ENCODE measurements around the gene MAGI3. TPM values are rescaled to one million over a fixed set of nuclear protein-coding genes. Genes with fewer than 3 reads are reported as not detected.

Gene MAGI3
- total RNA-seq, 1 donor from 2014 or later = 1.0 TPM

DNA sequence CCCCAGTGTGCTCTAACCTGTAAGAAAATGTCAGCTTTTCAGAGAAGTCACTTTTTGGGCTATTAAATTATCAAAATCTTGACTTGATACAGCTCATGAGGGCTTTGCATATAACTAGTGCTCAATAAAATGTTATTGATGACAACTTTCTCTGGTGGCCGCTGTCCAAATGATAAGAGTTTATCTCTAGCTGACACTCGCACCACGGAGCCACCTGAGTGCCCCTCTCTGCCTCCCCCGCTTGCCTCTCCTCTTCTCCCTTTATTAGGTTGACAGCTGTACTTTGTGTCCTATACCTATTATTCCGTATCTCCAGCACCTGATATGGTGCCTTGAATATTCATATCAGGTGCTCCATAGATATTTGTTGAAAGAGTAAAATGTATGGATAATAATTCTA, 286.2 kb downstream of the MAGI3 start:
- H3K9me3 Mint-ChIP-seq = no peaks in the 10 kb centered on the region
- H3K36me3 Mint-ChIP-seq (ENCODE audit: low read depth) = no peaks in the 10 kb centered on the region
- no peak for TF ChIP-seq CTCF (IDR thresholded peaks at IDR 0.05)
- H3K4me3 Mint-ChIP-seq = no peak overlapping the region
- H3K27ac Mint-ChIP-seq = no peak overlapping the region
- intact Hi-C loops (cut with micrococcal nuclease) = no loop called here
- POLR2A ChIA-PET = no interaction called here
- no peaks in the 10 kb centered on the region for H3K4me1 Mint-ChIP-seq
- no peaks in the 10 kb centered on the region for H3K27me3 Mint-ChIP-seq
- CTCF ChIA-PET = interaction anchor here (1.1 to 1.3 kb wide), 2 partner anchors 536 to 961 kb away, joined by 3 read pairs; no protein-coding TSS in a partner anchor
- DNase-seq = no peak
- ATAC-seq (ENCODE audit: low read depth) = no peak

DNA sequence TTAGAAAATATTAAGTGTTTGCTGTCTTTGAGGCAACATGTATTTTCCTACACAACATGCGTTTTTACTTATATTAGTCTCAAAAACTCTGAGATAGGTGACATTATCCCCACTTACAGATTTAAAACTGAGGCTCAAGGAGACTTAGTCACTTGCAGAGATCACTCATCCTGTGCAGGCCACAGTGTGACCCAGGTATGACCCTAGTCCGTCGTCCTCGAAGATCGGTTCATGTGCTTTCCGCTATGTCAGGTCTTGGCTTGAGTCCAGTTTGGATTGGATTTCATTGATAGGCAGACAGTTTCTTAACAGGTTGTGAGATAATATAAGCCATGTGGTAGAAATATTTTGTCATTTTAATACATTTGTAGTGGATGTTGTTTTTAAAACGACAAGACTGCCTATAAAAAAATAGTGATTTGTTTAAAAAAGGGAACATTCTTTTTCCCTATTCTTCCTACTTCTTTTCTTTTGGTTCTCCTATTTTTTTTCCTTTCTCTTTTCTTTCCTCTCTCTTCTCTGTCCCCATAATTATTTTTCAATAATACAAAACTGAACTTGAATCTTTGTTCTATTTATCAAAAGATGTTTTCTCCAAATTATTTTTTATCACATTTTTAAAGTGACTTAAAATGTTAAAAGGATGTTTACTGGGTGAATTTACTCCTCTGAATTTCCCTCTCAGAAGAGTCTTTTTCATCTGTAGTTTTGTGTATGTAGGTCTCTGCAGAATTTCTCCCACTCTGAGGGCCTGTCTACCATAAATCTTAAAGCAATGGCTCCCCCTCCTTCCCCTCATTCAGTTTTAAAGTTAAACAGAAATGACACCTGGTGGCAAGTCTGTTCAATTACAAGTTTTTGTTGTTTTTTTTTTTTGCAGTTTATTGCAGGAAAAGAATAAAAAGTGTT, 287.2 kb downstream of the MAGI3 start:
- no peak for DNase-seq
- H3K9me3 Mint-ChIP-seq = no peaks in the 10 kb centered on the region
- no peak for TF ChIP-seq CTCF (IDR thresholded peaks at IDR 0.05)
- intact Hi-C loops (cut with micrococcal nuclease) = loop anchor here (1.0 to 2.0 kb wide), 2 partner anchors 537 to 605 kb away; partner anchors contain the start of gene LRIG2
- CTCF ChIA-PET = interaction anchor here (1.2 to 1.8 kb wide), 4 partner anchors 537 to 961 kb away, joined by 5 to 10 read pairs (median 6); partner anchors contain the start of genes LRIG2 and PPM1J
- H3K27me3 Mint-ChIP-seq = no peaks in the 10 kb centered on the region
- ATAC-seq (ENCODE audit: low read depth) = peak; percentile 34
- no peaks in the 10 kb centered on the region for H3K4me1 Mint-ChIP-seq
- POLR2A ChIA-PET = no interaction called here
- H3K36me3 Mint-ChIP-seq (ENCODE audit: low read depth) = no peaks in the 10 kb centered on the region
- no peak overlapping the region for H3K27ac Mint-ChIP-seq
- H3K4me3 Mint-ChIP-seq = no peak overlapping the region

GRCh38 chr1:113678159-113678469, 287.8 kb downstream of the MAGI3 start:
- H3K27ac Mint-ChIP-seq = no peak overlapping the region
- ChIA-PET CTCF (interaction anchor here (0.9 to 1.8 kb wide), 5 partner anchors 536 to 962 kb away, joined by 4 to 10 read pairs (median 6); partner anchors contain the start of genes LRIG2 and PPM1J), POLR2A (no interaction called here)
- H3K9me3 Mint-ChIP-seq = no peaks in the 10 kb centered on the region
- no peak overlapping the region for H3K4me3 Mint-ChIP-seq
- DNase-seq = no peak
- no peaks in the 10 kb centered on the region for H3K27me3 Mint-ChIP-seq
- intact Hi-C loops (cut with micrococcal nuclease) = loop anchor here (1.0 to 2.0 kb wide), 2 partner anchors 538 to 605 kb away; partner anchors contain the start of gene LRIG2
- ATAC-seq (ENCODE audit: low read depth) = no peak
- H3K4me1 Mint-ChIP-seq = no peaks in the 10 kb centered on the region
- TF ChIP-seq CTCF (IDR thresholded peaks at IDR 0.05) = no peak
- H3K36me3 Mint-ChIP-seq (ENCODE audit: low read depth) = no peaks in the 10 kb centered on the region

DNA sequence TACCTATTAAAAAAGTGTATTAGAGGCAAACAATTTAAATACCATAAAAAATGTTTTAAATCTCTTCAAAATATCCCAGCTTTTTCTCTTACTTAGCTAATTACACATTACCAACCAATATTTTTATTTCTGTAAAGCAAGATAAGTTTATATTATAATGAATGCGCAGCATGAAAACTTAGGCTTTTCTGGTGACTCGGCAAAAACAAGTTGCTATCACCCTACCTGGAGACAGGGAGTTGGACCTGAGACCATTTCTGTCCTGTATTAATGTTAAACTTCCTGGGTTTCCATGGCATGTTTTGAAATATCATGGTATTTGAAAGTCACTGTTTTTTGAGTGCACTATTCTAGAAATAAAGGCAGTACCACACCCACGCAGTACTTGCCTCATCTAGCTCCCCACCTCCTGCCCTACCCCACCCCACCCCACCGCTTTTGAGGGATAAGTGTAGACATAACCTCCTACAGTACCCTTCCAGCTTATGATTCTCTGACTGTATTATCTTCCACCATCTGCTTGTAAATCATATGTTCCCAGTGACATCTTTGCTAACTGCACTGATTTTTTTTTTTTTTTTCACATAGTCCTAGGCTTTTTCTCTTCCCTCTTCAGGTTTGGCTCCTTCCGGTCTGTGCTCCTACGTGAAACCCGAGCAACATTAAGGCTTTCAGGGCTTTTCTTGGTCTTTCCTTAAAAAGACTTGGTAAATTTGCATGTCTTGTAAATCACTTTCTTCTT, 291.5 kb downstream of the MAGI3 start:
- Mint-ChIP-seq H3K27me3 (no peaks in the 10 kb centered on the region), H3K4me1 (no peaks in the 10 kb centered on the region), H3K27ac (peak overlapping the region; percentile 26), H3K36me3 (ENCODE audit: low read depth) (no peaks in the 10 kb centered on the region), H3K4me3 (no peak overlapping the region), H3K9me3 (no peaks in the 10 kb centered on the region)
- ChIA-PET CTCF (no interaction called here), POLR2A (no interaction called here)
- ATAC-seq (ENCODE audit: low read depth) (no peak), DNase-seq (no peak)
- intact Hi-C loops (cut with micrococcal nuclease) = no loop called here
- no peak for TF ChIP-seq CTCF (IDR thresholded peaks at IDR 0.05)
